Smooth muscle cell (in vitro differentiated cells): ENCODE data around the gene SCRN2. TPM values are rescaled to one million over a fixed set of nuclear protein-coding genes. Genes with fewer than 3 reads are reported as not detected.

Experiments used
- DNase-seq: peaks from one replicate; lab custom pipeline; 2025; ENCODE audit not compliant: unreplicated experiment; lab: John Stamatoyannopoulos, UW
- H2AFZ ChIP-seq: fragments of 200-600 bp; sonication (generic); 2 replicates; pipeline ENCODE4 v1.6.0; 2016; ENCODE audit warnings: antibody characterized with exemption, low read depth, mild to moderate bottlenecking
- H3F3A ChIP-seq: fragments of 200-600 bp; sonication (generic); 2 replicates; pipeline ENCODE4 v1.6.0; 2017; ENCODE audit warnings: antibody characterized with exemption, low read depth
- H3K27ac ChIP-seq: fragments of 200-600 bp; sonication (generic); 2 replicates; pipeline ENCODE4 v1.5.1; 2016; ENCODE audit warnings: low read depth, mild to moderate bottlenecking
- H3K27me3 ChIP-seq: fragments of 200-600 bp; sonication (generic); 2 replicates; pipeline ENCODE4 v1.6.1; 2016; ENCODE audit warnings: low read depth, mild to moderate bottlenecking
- H3K36me3 ChIP-seq: fragments of 200-600 bp; sonication (generic); 2 replicates; pipeline ENCODE4 v1.5.1; 2016; ENCODE audit warnings: low read depth
- H3K4me1 ChIP-seq: fragments of 200-600 bp; sonication (generic); 2 replicates; pipeline ENCODE4 v1.5.1; 2016; ENCODE audit warnings: low read depth
- H3K4me2 ChIP-seq: fragments of 200-600 bp; sonication (generic); 2 replicates; pipeline ENCODE4 v1.6.0; 2016; ENCODE audit warnings: mild to moderate bottlenecking
- H3K4me3 ChIP-seq: fragments of 200-600 bp; sonication (generic); 2 replicates; pipeline ENCODE4 v1.5.1; 2016; ENCODE audit warnings: mild to moderate bottlenecking
- H3K79me2 ChIP-seq: fragments of 200-600 bp; sonication (generic); 2 replicates; pipeline ENCODE4 v1.6.0; 2016; ENCODE audit warnings: low read depth, mild to moderate bottlenecking
- H3K9ac ChIP-seq: fragments of 200-600 bp; sonication (generic); 2 replicates; pipeline ENCODE4 v1.6.0; 2016; ENCODE audit warnings: low read depth
- H3K9me3 ChIP-seq: fragments of 200-600 bp; sonication (generic); replicated peaks from 2 replicates; pipeline ENCODE4 v1.5.1; 2016; ENCODE audit warnings: low read depth
- H4K20me1 ChIP-seq: fragments of 200-600 bp; sonication (generic); 2 replicates; pipeline ENCODE4 v1.6.0; 2016; ENCODE audit warnings: low read depth
- CTCF ChIP-seq: fragments of 200-600 bp; sonication (generic); IDR thresholded peaks from 2 replicates; pipeline ENCODE4 v1.5.1; 2017; ENCODE audit warnings: borderline replicate concordance, mild to moderate bottlenecking, antibody characterized with exemption; ENCODE audit not compliant: insufficient read depth, poor library complexity, severe bottlenecking
- WGBS: methylation state at CpG from one replicate; pipeline ENCODE4 v1.1.7; 2016; ENCODE audit warnings: low lambda C conversion rate; 5-methylcytosine and 5-hydroxymethylcytosine counted together
- polyA plus RNA-seq: library from polyadenylated mRNA; unstranded; fragments of >200 nt; fragmentation: Nextera tagmentation; extraction: Ambion mirVana; gene quantifications from 2 replicates; pipeline ENCODE4 v1.2.1, GENCODE V29; 2016
- total RNA-seq: library from RNA; depleted of rRNA; stranded (reverse); fragments of >200 nt; gene quantifications from 2 replicates; pipeline ENCODE4 v1.2.3, GENCODE V29; 2014

The SCRN2 gene
- total and polyA plus RNA-seq, 2 experiments from 2014 or later: 16.0 to 49.4 TPM

GRCh38 chr17:47819475-47819874 lies 21.6 kb downstream of the SCRN2 start:
- no peaks in the 10 kb centered on the region for H4K20me1 ChIP-seq
- no peaks in the 10 kb centered on the region for H3K9me3 ChIP-seq
- no peak overlapping the region for H3K4me3 ChIP-seq
- TF ChIP-seq CTCF: no peak
- H3F3A ChIP-seq: no peaks in the 10 kb centered on the region
- no peaks in the 10 kb centered on the region for H3K27me3 ChIP-seq
- no peak overlapping the region for H3K4me2 ChIP-seq
- no peaks in the 10 kb centered on the region for H3K36me3 ChIP-seq
- no peak for DNase-seq
- no peaks in the 10 kb centered on the region for H3K79me2 ChIP-seq
- no peak overlapping the region for H3K27ac ChIP-seq
- WGBS: 93% methylated on average over 10 of the region's 10 CpGs
- H2AFZ ChIP-seq: no peak overlapping the region
- H3K9ac ChIP-seq: no peak overlapping the region
- peaks cover 11% of the 10 kb centered on the region for H3K4me1 ChIP-seq

- Histone ChIP-seq H2AFZ (no peak overlapping the region), H3K4me1 (peaks cover 11% of the 10 kb centered on the region), H3K27ac (no peak overlapping the region), H3K9me3 (no peaks in the 10 kb centered on the region), H3K9ac (no peak overlapping the region), H4K20me1 (no peaks in the 10 kb centered on the region), H3K36me3 (no peaks in the 10 kb centered on the region), H3K79me2 (no peaks in the 10 kb centered on the region), H3K27me3 (no peaks in the 10 kb centered on the region), H3F3A (no peaks in the 10 kb centered on the region), H3K4me2 (no peak overlapping the region), H3K4me3 (no peak overlapping the region)
- DNase-seq: no peak
- 93% methylated on average over 11 of the region's 11 CpGs for WGBS
- no peak for TF ChIP-seq CTCF
These were observed 22.9 kb downstream of the SCRN2 start for GRCh38 chr17:47818002-47818695.

- no peaks in the 10 kb centered on the region for H3K9me3 ChIP-seq
- no peaks in the 10 kb centered on the region for H4K20me1 ChIP-seq
- no peaks in the 10 kb centered on the region for H3K36me3 ChIP-seq
- no peak overlapping the region for H3K4me3 ChIP-seq
- H3F3A ChIP-seq: no peaks in the 10 kb centered on the region
- no peaks in the 10 kb centered on the region for H3K79me2 ChIP-seq
- H3K9ac ChIP-seq: no peak overlapping the region
- no peak overlapping the region for H3K27ac ChIP-seq
- no peak for DNase-seq
- TF ChIP-seq CTCF: no peak
- peaks cover 7% of the 10 kb centered on the region for H3K4me1 ChIP-seq
- no peak overlapping the region for H2AFZ ChIP-seq
- 98% methylated on average over 10 of the region's 10 CpGs for WGBS
- no peak overlapping the region for H3K4me2 ChIP-seq
- H3K27me3 ChIP-seq: no peaks in the 10 kb centered on the region
These were observed 24.1 kb downstream of the SCRN2 start for GRCh38 chr17:47816947-47817346.
